ENCODE results near the gene ADARB2. TPM values are rescaled to one million over a fixed set of nuclear protein-coding genes. Genes with fewer than 3 reads are reported as not detected.
"Not testable (repeated sequence)": the region's sequence is repeated elsewhere in the genome, so short reads cannot be mapped to it uniquely, and the experiment has no call there.

The ADARB2 gene
- total and polyA plus RNA-seq, 2 donors (not counting 1 experiment from before 2014, with no cell fraction given) = not detected

DNA sequence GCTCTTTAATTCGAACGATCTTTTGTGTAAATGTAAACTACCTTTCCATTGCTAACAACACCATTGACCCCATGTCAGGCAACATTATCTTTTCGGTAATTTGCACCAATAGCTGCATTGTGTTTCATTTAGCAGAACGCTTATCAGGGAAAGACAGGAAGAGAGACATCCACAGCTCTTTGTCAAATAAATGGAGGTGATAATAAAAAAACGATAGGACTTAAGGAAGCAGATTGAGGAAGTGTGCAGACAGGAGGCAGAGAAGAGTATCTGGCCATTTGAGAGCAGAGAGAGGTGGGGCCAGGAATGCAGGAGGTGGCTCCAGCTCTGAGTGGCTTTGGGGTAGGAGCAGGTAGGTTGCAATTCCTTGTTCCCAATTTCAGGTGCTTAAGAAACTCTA is 37.5 kb upstream of the ADARB2 start:
- TF ChIP-seq CTCF (conservative IDR thresholded peaks at IDR 0.05 in 1 of 2, IDR thresholded peaks at IDR 0.05 in 1 of 2; ENCODE audit: low read depth in 1 of 2, low read length in 2 of 2) = no peak
- no peak for TF ChIP-seq EZH2 (IDR thresholded peaks at IDR 0.05; ENCODE audit: low read length, missing control alignments)
- Histone ChIP-seq H3K9ac (ENCODE audit: insufficient read depth, low read length) (no peak overlapping the region), H3K79me2 (ENCODE audit: control insufficient read depth, insufficient read depth, low read length) (no peaks in the 10 kb centered on the region), H3K27ac (ENCODE audit: insufficient read depth, low read length) (no peak overlapping the region), H4K20me1 (ENCODE audit: control insufficient read depth, extremely low read depth, insufficient read depth, low read length) (no peaks in the 10 kb centered on the region), H3K9me3 (ENCODE audit: control insufficient read depth, insufficient read depth, low read depth, low read length) (no peaks in the 10 kb centered on the region), H3K4me2 (ENCODE audit: extremely low read depth, insufficient read depth, low read length) (no peak overlapping the region), H3K36me3 (ENCODE audit: control insufficient read depth, insufficient read depth, low read length) (no peaks in the 10 kb centered on the region), H2AFZ (ENCODE audit: low read length) (no peak overlapping the region), H3K27me3 (ENCODE audit: control insufficient read depth, insufficient read depth, low read length) (no peaks in the 10 kb centered on the region), H3K4me3 (replicated peaks in 1 of 4; ENCODE audit: control extremely low read depth in 1 of 4, insufficient read depth in 1 of 4, low read depth in 3 of 4, low read length in 4 of 4) (no peak overlapping the region), H3K4me1 (ENCODE audit: control insufficient read depth, extremely low read depth, insufficient read depth, low read length) (no peaks in the 10 kb centered on the region)
- DNase-seq (ENCODE audit: low read depth in 2 of 2) = no peak

GRCh38 chr10:1773204-1773603 is 35.9 kb upstream of the ADARB2 start:
- DNase-seq (ENCODE audit: low read depth in 2 of 2); H3K79me2 ChIP-seq (ENCODE audit: control insufficient read depth, insufficient read depth, low read length); H3K9ac ChIP-seq (ENCODE audit: insufficient read depth, low read length); H3K27ac ChIP-seq (ENCODE audit: insufficient read depth, low read length); H3K36me3 ChIP-seq (ENCODE audit: control insufficient read depth, insufficient read depth, low read length); H2AFZ ChIP-seq (ENCODE audit: low read length); H3K4me1 ChIP-seq (ENCODE audit: control insufficient read depth, extremely low read depth, insufficient read depth, low read length); H3K4me3 ChIP-seq (replicated peaks in 1 of 4; ENCODE audit: control extremely low read depth in 1 of 4, insufficient read depth in 1 of 4, low read depth in 3 of 4, low read length in 4 of 4); H3K9me3 ChIP-seq (ENCODE audit: control insufficient read depth, insufficient read depth, low read depth, low read length); H3K27me3 ChIP-seq (ENCODE audit: control insufficient read depth, insufficient read depth, low read length); H4K20me1 ChIP-seq (ENCODE audit: control insufficient read depth, extremely low read depth, insufficient read depth, low read length); H3K4me2 ChIP-seq (ENCODE audit: extremely low read depth, insufficient read depth, low read length): not testable (repeated sequence)

DNA sequence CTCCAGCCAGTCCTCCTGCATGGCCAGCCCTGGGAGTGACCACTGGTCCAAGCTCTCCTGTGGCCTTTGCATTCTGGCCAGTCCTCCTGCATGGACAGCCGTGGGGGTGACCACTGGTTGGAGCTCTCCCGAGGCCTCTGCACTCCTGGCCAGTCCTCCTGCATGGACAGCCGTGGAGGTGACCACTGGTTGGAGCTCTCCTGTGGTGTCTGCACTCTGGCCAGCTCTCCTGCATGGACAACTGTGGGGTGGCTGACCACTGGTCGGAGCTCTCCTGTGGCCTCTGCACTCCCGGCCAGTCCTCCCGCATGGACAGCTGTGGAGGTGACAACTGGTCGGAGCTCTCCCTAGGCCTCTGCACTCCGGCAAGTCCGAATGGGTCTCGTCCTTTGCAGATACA is 28.7 kb upstream of the ADARB2 start:
- Histone ChIP-seq H3K79me2 (ENCODE audit: control insufficient read depth, insufficient read depth, low read length) (no peaks in the 10 kb centered on the region), H3K27me3 (ENCODE audit: control insufficient read depth, insufficient read depth, low read length) (no peaks in the 10 kb centered on the region), H3K4me2 (ENCODE audit: extremely low read depth, insufficient read depth, low read length) (no peak overlapping the region), H2AFZ (ENCODE audit: low read length) (no peak overlapping the region), H3K4me3 (replicated peaks in 1 of 4; ENCODE audit: control extremely low read depth in 1 of 4, insufficient read depth in 1 of 4, low read depth in 3 of 4, low read length in 4 of 4) (no peak overlapping the region), H3K4me1 (ENCODE audit: control insufficient read depth, extremely low read depth, insufficient read depth, low read length) (no peaks in the 10 kb centered on the region), H3K9me3 (ENCODE audit: control insufficient read depth, insufficient read depth, low read depth, low read length) (no peaks in the 10 kb centered on the region), H3K36me3 (ENCODE audit: control insufficient read depth, insufficient read depth, low read length) (no peaks in the 10 kb centered on the region), H4K20me1 (ENCODE audit: control insufficient read depth, extremely low read depth, insufficient read depth, low read length) (no peaks in the 10 kb centered on the region), H3K9ac (ENCODE audit: insufficient read depth, low read length) (no peak overlapping the region), H3K27ac (ENCODE audit: insufficient read depth, low read length) (no peak overlapping the region)
- no peak for DNase-seq (ENCODE audit: low read depth in 2 of 2)
- TF ChIP-seq CTCF (conservative IDR thresholded peaks at IDR 0.05 in 1 of 2, IDR thresholded peaks at IDR 0.05 in 1 of 2; ENCODE audit: low read depth in 1 of 2, low read length in 2 of 2) = no peak

DNA sequence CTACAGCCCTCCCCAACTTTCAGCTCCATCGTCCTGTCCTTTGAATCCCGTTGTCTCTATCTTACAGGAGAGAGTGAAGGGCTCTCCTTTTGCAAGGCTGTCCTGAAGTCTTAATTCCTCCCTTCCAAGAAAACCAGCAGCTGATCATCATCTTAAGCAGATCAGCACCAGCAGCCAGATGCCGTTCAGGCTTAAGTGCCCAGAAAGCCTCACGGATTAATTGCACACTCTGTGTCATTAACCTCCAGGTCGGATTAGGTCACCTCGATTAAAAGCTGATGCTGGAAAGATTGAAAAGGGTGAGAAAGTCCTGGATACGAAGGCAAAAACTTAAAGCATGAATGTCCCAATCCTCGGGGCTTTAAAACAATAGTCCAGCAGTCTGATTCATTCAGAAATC is 24.8 kb upstream of the ADARB2 start:
- Histone ChIP-seq H3K27ac (ENCODE audit: insufficient read depth, low read length) (no peak overlapping the region), H4K20me1 (ENCODE audit: control insufficient read depth, extremely low read depth, insufficient read depth, low read length) (no peaks in the 10 kb centered on the region), H3K9ac (ENCODE audit: insufficient read depth, low read length) (no peak overlapping the region), H3K4me1 (ENCODE audit: control insufficient read depth, extremely low read depth, insufficient read depth, low read length) (no peaks in the 10 kb centered on the region), H3K79me2 (ENCODE audit: control insufficient read depth, insufficient read depth, low read length) (no peaks in the 10 kb centered on the region), H2AFZ (ENCODE audit: low read length) (no peak overlapping the region), H3K4me3 (replicated peaks in 1 of 4; ENCODE audit: control extremely low read depth in 1 of 4, insufficient read depth in 1 of 4, low read depth in 3 of 4, low read length in 4 of 4) (no peak overlapping the region), H3K4me2 (ENCODE audit: extremely low read depth, insufficient read depth, low read length) (no peak overlapping the region), H3K27me3 (ENCODE audit: control insufficient read depth, insufficient read depth, low read length) (no peaks in the 10 kb centered on the region), H3K36me3 (ENCODE audit: control insufficient read depth, insufficient read depth, low read length) (no peaks in the 10 kb centered on the region), H3K9me3 (ENCODE audit: control insufficient read depth, insufficient read depth, low read depth, low read length) (no peaks in the 10 kb centered on the region)
- no peak for TF ChIP-seq EZH2 (IDR thresholded peaks at IDR 0.05; ENCODE audit: low read length, missing control alignments)
- no peak for TF ChIP-seq CTCF (conservative IDR thresholded peaks at IDR 0.05 in 1 of 2, IDR thresholded peaks at IDR 0.05 in 1 of 2; ENCODE audit: low read depth in 1 of 2, low read length in 2 of 2)
- DNase-seq (ENCODE audit: low read depth in 2 of 2) = no peak
